Measurements from ENCODE around the gene DAB1.

Gene DAB1

DNA sequence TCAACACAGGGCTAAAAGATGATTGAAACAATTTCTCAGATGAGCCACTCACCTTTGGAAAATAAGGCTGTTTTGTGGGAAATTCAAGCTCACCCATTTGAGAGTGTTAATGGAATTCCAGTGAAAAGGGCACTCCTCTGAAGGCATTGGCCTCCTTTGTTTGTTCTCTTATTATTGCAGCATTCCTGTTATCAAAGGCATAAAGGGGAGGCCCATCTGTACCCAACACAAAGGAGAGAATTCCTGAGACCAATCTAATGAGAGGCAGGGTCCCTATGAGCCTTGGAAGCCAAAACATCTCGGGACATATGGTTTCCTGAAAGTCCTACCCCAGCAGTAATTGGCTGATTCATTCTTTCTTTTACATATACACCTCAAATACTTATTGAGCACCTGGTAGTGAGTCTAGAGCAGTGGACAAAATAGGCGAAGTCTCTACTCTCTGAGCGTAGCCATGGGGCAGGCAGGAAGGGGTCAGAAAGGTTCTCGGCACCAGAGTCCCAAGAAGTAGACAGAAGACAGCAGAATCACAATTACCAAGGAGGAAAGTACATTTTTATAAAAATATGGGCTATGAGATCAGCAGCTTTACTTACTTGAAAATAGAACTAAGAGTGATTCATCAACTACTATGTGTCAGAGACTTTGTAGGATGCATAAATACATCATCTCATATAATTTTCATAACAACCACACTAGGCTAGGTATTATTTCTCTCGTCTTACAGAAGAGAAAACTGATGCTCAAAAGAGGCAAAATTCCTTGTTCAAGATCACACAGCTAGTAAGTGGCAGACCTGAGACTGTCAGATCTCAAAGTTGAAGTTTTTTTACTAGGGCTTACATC, 218.7 kb downstream of the DAB1 start:
- Histone ChIP-seq H3K27me3 (ENCODE audit: control insufficient read depth in 5 of 5, insufficient read depth in 4 of 5, low read length in 5 of 5) (peaks cover 0 to 2% (median 0%) of the 10 kb centered on the region in 5 donors), H3K9ac (ENCODE audit: low read length in 5 of 5) (no peak overlapping the region), H3K4me1 (ENCODE audit: control insufficient read depth in 5 of 5, insufficient read depth in 5 of 5, low read length in 5 of 5) (no peaks in the 10 kb centered on the region), H3K27ac (ENCODE audit: low read depth, low read length) (no peak overlapping the region), H3K36me3 (ENCODE audit: control insufficient read depth in 5 of 5, insufficient read depth in 5 of 5, low read length in 5 of 5) (no peaks in the 10 kb centered on the region), H3K9me3 (ENCODE audit: control insufficient read depth in 5 of 5, low read length in 5 of 5) (peaks cover 0 to 4% (median 0%) of the 10 kb centered on the region in 5 donors), H3K4me3 (ENCODE audit: low read depth in 1 of 5, low read length in 5 of 5) (no peak overlapping the region)

DNA sequence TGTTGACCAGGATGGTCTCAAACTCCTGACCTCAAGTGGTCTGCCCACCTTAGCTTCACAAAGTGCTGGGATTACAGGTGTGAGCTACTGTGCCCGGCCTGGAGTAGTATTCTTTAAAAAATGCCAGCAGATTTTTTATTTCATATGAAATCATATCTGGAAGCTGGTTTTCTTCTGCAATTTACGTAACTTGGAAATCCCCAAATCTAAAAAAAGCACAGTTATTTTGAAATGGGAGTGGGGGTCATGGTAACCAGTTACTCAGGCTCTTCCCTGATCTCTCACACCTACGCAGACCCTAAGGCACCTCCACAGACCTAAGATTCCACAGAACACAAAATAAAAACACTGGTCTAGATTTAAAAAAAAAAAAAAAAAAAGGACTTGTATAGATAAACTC, 219.8 kb downstream of the DAB1 start:
- Histone ChIP-seq H3K27me3 (ENCODE audit: control insufficient read depth in 5 of 5, insufficient read depth in 4 of 5, low read length in 5 of 5) (peaks cover 0 to 2% (median 0%) of the 10 kb centered on the region in 5 donors), H3K36me3 (ENCODE audit: control insufficient read depth in 5 of 5, insufficient read depth in 5 of 5, low read length in 5 of 5) (no peaks in the 10 kb centered on the region), H3K4me3 (ENCODE audit: low read depth in 1 of 5, low read length in 5 of 5) (no peak overlapping the region), H3K4me1 (ENCODE audit: control insufficient read depth in 5 of 5, insufficient read depth in 5 of 5, low read length in 5 of 5) (no peaks in the 10 kb centered on the region), H3K27ac (ENCODE audit: low read depth, low read length) (no peak overlapping the region), H3K9ac (ENCODE audit: low read length in 5 of 5) (no peak overlapping the region), H3K9me3 (ENCODE audit: control insufficient read depth in 5 of 5, low read length in 5 of 5) (peaks cover 0 to 4% (median 0%) of the 10 kb centered on the region in 5 donors)

DNA sequence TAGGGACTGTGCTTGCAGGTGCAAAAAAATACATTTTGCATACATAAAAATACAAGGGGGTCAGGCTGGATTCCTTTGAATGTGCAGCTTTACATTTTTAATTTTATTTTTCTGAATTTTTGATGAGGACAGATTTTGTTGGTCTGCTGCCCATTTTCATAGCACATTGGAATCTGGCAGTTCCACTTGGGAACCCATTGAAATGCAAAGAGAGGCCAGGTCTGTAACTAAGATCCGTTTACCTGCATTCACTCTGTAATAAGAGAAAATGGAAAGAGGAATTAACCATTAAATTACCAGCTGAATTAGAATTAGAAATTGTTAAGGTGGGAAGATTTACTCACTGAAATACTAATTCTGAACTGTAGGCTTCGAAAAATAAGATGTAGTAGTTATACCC, 221.6 kb downstream of the DAB1 start:
- no peak overlapping the region for H3K9ac ChIP-seq (ENCODE audit: low read length in 5 of 5)
- H3K36me3 ChIP-seq (ENCODE audit: control insufficient read depth in 5 of 5, insufficient read depth in 5 of 5, low read length in 5 of 5): no peaks in the 10 kb centered on the region
- H3K9me3 ChIP-seq (ENCODE audit: control insufficient read depth in 5 of 5, low read length in 5 of 5): peaks cover 0 to 4% (median 0%) of the 10 kb centered on the region in 5 donors
- no peak overlapping the region for H3K4me3 ChIP-seq (ENCODE audit: low read depth in 1 of 5, low read length in 5 of 5)
- H3K27ac ChIP-seq (ENCODE audit: low read depth, low read length): no peak overlapping the region
- H3K4me1 ChIP-seq (ENCODE audit: control insufficient read depth in 5 of 5, insufficient read depth in 5 of 5, low read length in 5 of 5): no peaks in the 10 kb centered on the region
- H3K27me3 ChIP-seq (ENCODE audit: control insufficient read depth in 5 of 5, insufficient read depth in 4 of 5, low read length in 5 of 5): no peaks in the 10 kb centered on the region

DNA sequence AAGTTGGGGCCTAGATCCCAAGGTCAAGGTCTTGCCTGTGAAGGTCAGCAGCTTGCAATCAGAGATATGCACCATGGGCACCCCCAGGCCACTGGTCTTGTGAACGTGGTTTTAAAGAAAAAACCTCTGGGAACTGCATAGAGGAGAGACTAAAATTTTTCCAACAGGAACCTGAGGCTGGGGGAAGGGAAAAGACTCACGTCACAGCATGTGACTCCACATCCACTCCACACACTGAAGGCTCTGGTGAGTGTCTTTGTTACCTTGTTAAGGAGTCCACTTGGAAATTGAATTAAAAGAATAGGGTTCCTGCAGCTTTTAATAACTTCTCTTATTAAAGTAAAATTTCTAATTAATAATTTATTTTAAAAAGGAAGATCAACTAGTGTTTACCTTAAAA, 224.9 kb downstream of the DAB1 start:
- Histone ChIP-seq H3K4me1 (ENCODE audit: control insufficient read depth in 5 of 5, insufficient read depth in 5 of 5, low read length in 5 of 5) (no peaks in the 10 kb centered on the region), H3K9ac (ENCODE audit: low read length in 5 of 5) (no peak overlapping the region), H3K36me3 (ENCODE audit: control insufficient read depth in 5 of 5, insufficient read depth in 5 of 5, low read length in 5 of 5) (no peaks in the 10 kb centered on the region), H3K27ac (ENCODE audit: low read depth, low read length) (no peak overlapping the region), H3K27me3 (ENCODE audit: control insufficient read depth in 5 of 5, insufficient read depth in 4 of 5, low read length in 5 of 5) (no peaks in the 10 kb centered on the region), H3K4me3 (ENCODE audit: low read depth in 1 of 5, low read length in 5 of 5) (no peak overlapping the region), H3K9me3 (ENCODE audit: control insufficient read depth in 5 of 5, low read length in 5 of 5) (peaks cover 0 to 4% (median 0%) of the 10 kb centered on the region in 5 donors)

DNA sequence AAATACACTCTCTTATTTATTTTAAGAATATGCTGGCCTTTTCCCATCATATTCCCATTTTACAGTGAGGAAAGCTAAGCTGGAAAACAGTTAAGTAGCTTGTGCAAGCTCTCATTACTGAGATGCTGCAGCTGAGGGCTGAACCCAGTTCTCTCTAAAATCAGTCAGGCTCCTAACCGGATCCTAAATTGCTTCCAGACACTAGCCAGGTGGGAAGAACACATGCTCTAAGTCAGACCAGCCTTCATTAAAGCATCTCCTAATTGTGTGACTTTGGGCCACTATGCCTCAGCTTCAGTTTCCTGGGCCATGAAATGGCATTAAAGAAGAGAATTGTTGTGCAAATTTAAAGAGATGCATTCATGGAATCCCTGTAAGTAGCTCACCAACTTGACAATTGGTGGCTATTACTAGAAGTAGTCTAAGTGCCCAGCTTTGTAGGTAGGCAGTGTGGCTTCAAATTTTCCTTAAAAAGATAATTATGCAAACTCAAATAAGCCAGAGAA, 228.4 kb downstream of the DAB1 start:
- no peaks in the 10 kb centered on the region for H3K9me3 ChIP-seq (ENCODE audit: control insufficient read depth in 5 of 5, low read length in 5 of 5)
- H3K27me3 ChIP-seq (ENCODE audit: control insufficient read depth in 5 of 5, insufficient read depth in 4 of 5, low read length in 5 of 5): no peaks in the 10 kb centered on the region
- no peaks in the 10 kb centered on the region for H3K36me3 ChIP-seq (ENCODE audit: control insufficient read depth in 5 of 5, insufficient read depth in 5 of 5, low read length in 5 of 5)
- H3K4me3 ChIP-seq (ENCODE audit: low read depth in 1 of 5, low read length in 5 of 5): no peak overlapping the region
- H3K4me1 ChIP-seq (ENCODE audit: control insufficient read depth in 5 of 5, insufficient read depth in 5 of 5, low read length in 5 of 5): no peaks in the 10 kb centered on the region
- H3K27ac ChIP-seq (ENCODE audit: low read depth, low read length): no peak overlapping the region
- H3K9ac ChIP-seq (ENCODE audit: low read length in 5 of 5): no peak overlapping the region

DNA sequence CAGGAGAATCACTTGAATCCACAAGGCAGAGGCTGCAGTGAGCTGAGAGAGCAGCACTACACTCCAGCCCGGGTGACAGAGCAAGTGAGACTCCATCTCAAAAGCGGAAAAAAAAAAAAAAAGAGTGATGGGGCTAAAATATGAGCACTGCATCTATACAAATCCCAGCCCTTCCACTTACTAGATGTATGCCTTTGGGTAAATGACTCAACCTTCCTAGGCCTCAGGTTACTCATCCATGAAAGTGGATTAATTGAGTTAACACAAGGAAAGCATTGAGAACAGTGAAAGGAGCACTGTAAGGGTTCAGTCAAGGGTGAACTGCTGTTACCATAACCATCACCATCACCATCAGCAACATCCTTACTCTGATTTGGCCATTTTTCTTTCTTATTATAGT, 231.6 kb downstream of the DAB1 start:
- no peak overlapping the region for H3K27ac ChIP-seq (ENCODE audit: low read depth, low read length)
- no peak overlapping the region for H3K9ac ChIP-seq (ENCODE audit: low read length in 5 of 5)
- no peak overlapping the region for H3K4me3 ChIP-seq (ENCODE audit: low read depth in 1 of 5, low read length in 5 of 5)
- H3K4me1 ChIP-seq (ENCODE audit: control insufficient read depth in 5 of 5, insufficient read depth in 5 of 5, low read length in 5 of 5): no peaks in the 10 kb centered on the region
- no peaks in the 10 kb centered on the region for H3K27me3 ChIP-seq (ENCODE audit: control insufficient read depth in 5 of 5, insufficient read depth in 4 of 5, low read length in 5 of 5)
- H3K36me3 ChIP-seq (ENCODE audit: control insufficient read depth in 5 of 5, insufficient read depth in 5 of 5, low read length in 5 of 5): no peaks in the 10 kb centered on the region
- no peaks in the 10 kb centered on the region for H3K9me3 ChIP-seq (ENCODE audit: control insufficient read depth in 5 of 5, low read length in 5 of 5)

DNA sequence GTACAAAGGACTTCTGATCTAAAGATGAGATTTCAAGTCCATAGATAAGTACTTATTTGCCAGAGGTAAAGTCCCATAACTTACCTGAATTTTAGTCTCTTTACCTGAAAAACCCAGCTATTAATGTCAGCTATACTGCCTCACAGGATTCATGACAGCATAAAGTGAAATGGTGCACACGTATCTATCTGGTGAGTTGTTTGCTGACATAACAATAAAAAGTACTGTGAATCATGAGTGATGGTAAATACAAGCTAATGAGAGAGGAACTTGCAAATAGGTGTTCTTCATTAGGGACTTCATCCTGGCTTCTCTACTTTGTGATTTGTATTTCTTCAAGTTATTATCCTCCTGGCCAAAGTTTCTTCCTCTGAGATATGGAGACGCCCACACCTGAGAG, 233.0 kb downstream of the DAB1 start:
- H3K9ac ChIP-seq (ENCODE audit: low read length in 5 of 5): no peak overlapping the region
- no peaks in the 10 kb centered on the region for H3K4me1 ChIP-seq (ENCODE audit: control insufficient read depth in 5 of 5, insufficient read depth in 5 of 5, low read length in 5 of 5)
- no peak overlapping the region for H3K27ac ChIP-seq (ENCODE audit: low read depth, low read length)
- no peaks in the 10 kb centered on the region for H3K9me3 ChIP-seq (ENCODE audit: control insufficient read depth in 5 of 5, low read length in 5 of 5)
- H3K27me3 ChIP-seq (ENCODE audit: control insufficient read depth in 5 of 5, insufficient read depth in 4 of 5, low read length in 5 of 5): no peaks in the 10 kb centered on the region
- H3K4me3 ChIP-seq (ENCODE audit: low read depth in 1 of 5, low read length in 5 of 5): no peak overlapping the region
- no peaks in the 10 kb centered on the region for H3K36me3 ChIP-seq (ENCODE audit: control insufficient read depth in 5 of 5, insufficient read depth in 5 of 5, low read length in 5 of 5)

DNA sequence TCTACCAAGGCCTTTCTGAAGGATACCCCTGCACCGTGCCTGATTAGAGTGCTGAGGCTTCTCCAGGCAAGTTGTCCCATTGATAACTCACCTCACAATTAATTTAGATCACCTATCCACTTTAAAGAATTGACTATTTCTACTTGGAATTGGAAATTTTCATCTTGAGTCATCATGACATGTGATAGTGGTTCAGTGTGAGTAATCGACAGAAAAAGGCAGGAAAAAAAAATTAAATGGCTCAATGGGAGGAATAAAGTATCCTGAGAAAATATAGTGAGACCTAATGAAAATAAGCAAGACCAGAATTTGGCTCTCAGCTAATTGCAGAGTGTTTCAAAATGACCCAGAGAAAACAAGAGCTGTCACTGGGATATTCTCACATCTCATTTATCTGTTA, 235.7 kb downstream of the DAB1 start:
- Histone ChIP-seq H3K36me3 (ENCODE audit: control insufficient read depth in 5 of 5, insufficient read depth in 5 of 5, low read length in 5 of 5) (no peaks in the 10 kb centered on the region), H3K27me3 (ENCODE audit: control insufficient read depth in 5 of 5, insufficient read depth in 4 of 5, low read length in 5 of 5) (no peaks in the 10 kb centered on the region), H3K4me1 (ENCODE audit: control insufficient read depth in 5 of 5, insufficient read depth in 5 of 5, low read length in 5 of 5) (no peaks in the 10 kb centered on the region), H3K9ac (ENCODE audit: low read length in 5 of 5) (no peak overlapping the region), H3K9me3 (ENCODE audit: control insufficient read depth in 5 of 5, low read length in 5 of 5) (no peaks in the 10 kb centered on the region), H3K27ac (ENCODE audit: low read depth, low read length) (no peak overlapping the region), H3K4me3 (ENCODE audit: low read depth in 1 of 5, low read length in 5 of 5) (no peak overlapping the region)

DNA sequence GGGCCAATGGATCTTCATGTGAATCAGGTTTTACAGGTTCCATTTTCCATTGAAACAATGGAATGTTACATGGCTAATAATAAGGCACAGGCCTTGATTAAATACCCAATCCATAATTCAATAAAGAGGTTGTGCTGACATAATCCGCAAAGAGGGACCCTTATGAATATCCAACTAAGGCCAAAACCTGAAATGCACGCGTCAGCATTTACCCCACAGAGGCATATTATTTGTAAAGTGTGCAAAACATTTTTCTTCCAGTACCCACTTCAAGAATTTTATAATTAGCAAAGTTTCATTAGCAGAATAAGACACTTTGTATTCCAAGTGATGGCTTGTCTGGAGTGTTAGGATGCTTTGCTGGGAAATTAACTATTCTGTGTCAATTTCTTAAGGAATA, 237.4 kb downstream of the DAB1 start:
- no peaks in the 10 kb centered on the region for H3K9me3 ChIP-seq (ENCODE audit: control insufficient read depth in 5 of 5, low read length in 5 of 5)
- H3K27ac ChIP-seq (ENCODE audit: low read depth, low read length): no peak overlapping the region
- H3K4me1 ChIP-seq (ENCODE audit: control insufficient read depth in 5 of 5, insufficient read depth in 5 of 5, low read length in 5 of 5): no peaks in the 10 kb centered on the region
- H3K9ac ChIP-seq (ENCODE audit: low read length in 5 of 5): no peak overlapping the region
- H3K36me3 ChIP-seq (ENCODE audit: control insufficient read depth in 5 of 5, insufficient read depth in 5 of 5, low read length in 5 of 5): no peaks in the 10 kb centered on the region
- H3K27me3 ChIP-seq (ENCODE audit: control insufficient read depth in 5 of 5, insufficient read depth in 4 of 5, low read length in 5 of 5): no peaks in the 10 kb centered on the region
- no peak overlapping the region for H3K4me3 ChIP-seq (ENCODE audit: low read depth in 1 of 5, low read length in 5 of 5)

DNA sequence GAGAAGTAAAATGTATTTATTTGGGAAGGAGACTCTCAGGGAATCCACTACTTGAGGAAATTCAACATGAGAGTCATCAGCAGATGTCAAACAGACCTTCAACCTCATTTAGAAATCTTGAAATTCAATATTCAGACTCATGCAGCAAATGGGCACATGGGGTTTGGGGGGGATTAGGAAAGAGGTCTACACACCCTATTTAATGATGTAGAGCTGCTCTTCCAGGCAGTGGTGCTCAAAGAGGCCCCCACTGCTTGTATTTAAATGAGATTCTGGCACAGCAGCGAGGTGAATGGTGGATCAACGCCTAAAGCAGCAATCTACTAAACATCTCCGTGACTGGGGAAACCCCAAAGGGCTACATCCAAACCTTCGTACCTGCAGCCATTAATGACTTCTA, 244.9 kb downstream of the DAB1 start:
- no peak overlapping the region for H3K9ac ChIP-seq (ENCODE audit: low read length in 5 of 5)
- H3K4me1 ChIP-seq (ENCODE audit: control insufficient read depth in 5 of 5, insufficient read depth in 5 of 5, low read length in 5 of 5): no peaks in the 10 kb centered on the region
- no peaks in the 10 kb centered on the region for H3K27me3 ChIP-seq (ENCODE audit: control insufficient read depth in 5 of 5, insufficient read depth in 4 of 5, low read length in 5 of 5)
- no peaks in the 10 kb centered on the region for H3K9me3 ChIP-seq (ENCODE audit: control insufficient read depth in 5 of 5, low read length in 5 of 5)
- H3K4me3 ChIP-seq (ENCODE audit: low read depth in 1 of 5, low read length in 5 of 5): no peak overlapping the region
- no peak overlapping the region for H3K27ac ChIP-seq (ENCODE audit: low read depth, low read length)
- no peaks in the 10 kb centered on the region for H3K36me3 ChIP-seq (ENCODE audit: control insufficient read depth in 5 of 5, insufficient read depth in 5 of 5, low read length in 5 of 5)

All from subcutaneous abdominal adipose tissue (tissue), 5 donors.